Mesenchymal stem cell (in vitro differentiated cells and primary cell): ENCODE measurements around the gene MYO1E.

Experiments used
- DNase-seq: peaks from one replicate; pipeline ENCODE4 v3.0.0-alpha.2; 2013
- H2AFZ ChIP-seq: one replicate; pipeline ENCODE4 v1.6.1; 2013; ENCODE audit warnings: low read depth, mild to moderate bottlenecking, control low read depth, inconsistent platforms, low read length, moderate library complexity
- H2AK5ac ChIP-seq: 2 replicates; pipeline ENCODE4 v1.6.1; 2013; ENCODE audit warnings: low read length, moderate library complexity, mild to moderate bottlenecking, inconsistent platforms; ENCODE audit not compliant: severe bottlenecking
- H2BK120ac ChIP-seq: one replicate; pipeline ENCODE4 v1.6.1; 2013; ENCODE audit warnings: low read depth, mild to moderate bottlenecking, inconsistent platforms, low read length, moderate library complexity
- H2BK12ac ChIP-seq, 2 experiments: one replicate each; pipeline ENCODE4 v1.6.1; 2013; ENCODE audit warnings: inconsistent platforms in 2 of 2, low read length in 2 of 2, mild to moderate bottlenecking in 2 of 2, moderate library complexity in 2 of 2, control low read depth in 1 of 2
- H2BK15ac ChIP-seq: one replicate; pipeline ENCODE4 v1.6.1; 2013; ENCODE audit warnings: mild to moderate bottlenecking, low read depth, inconsistent platforms; ENCODE audit not compliant: poor library complexity, severe bottlenecking
- H2BK5ac ChIP-seq: 2 replicates; pipeline ENCODE4 v1.6.1; 2013; ENCODE audit warnings: low read depth, mild to moderate bottlenecking, low read length, control low read depth, inconsistent platforms; ENCODE audit not compliant: poor library complexity, severe bottlenecking
- H3K14ac ChIP-seq, 2 experiments: one replicate each; pipeline ENCODE4 v1.6.1; 2013; ENCODE audit warnings: inconsistent platforms in 2 of 2, low read length in 2 of 2, control low read depth in 1 of 2, mild to moderate bottlenecking in 1 of 2, moderate library complexity in 1 of 2
- H3K18ac ChIP-seq, 2 experiments: one replicate each; pipeline ENCODE4 v1.6.1; 2013; ENCODE audit warnings: inconsistent platforms in 2 of 2, low read length in 2 of 2, control low read depth in 1 of 2, low read depth in 1 of 2, mild to moderate bottlenecking in 1 of 2
- H3K23ac ChIP-seq, 2 experiments: one replicate each; pipeline ENCODE4 v1.6.1; 2013; ENCODE audit warnings: inconsistent platforms in 2 of 2, low read length in 2 of 2, mild to moderate bottlenecking in 2 of 2, moderate library complexity in 2 of 2, control low read depth in 1 of 2
- H3K27ac ChIP-seq: 2 replicates; pipeline ENCODE4 v1.5.1; 2013; ENCODE audit warnings: mild to moderate bottlenecking, moderate library complexity, low read length, control low read depth, inconsistent platforms; ENCODE audit not compliant: poor library complexity, severe bottlenecking
- H3K27me3 ChIP-seq, 2 experiments: 2 replicates each; pipeline versions ENCODE4 v1.6.1 to v1.7.0; 2013; ENCODE audit warnings: low read length in 2 of 2, mild to moderate bottlenecking in 2 of 2, moderate library complexity in 2 of 2, control low read depth in 1 of 2, inconsistent platforms in 1 of 2; ENCODE audit not compliant: control insufficient read depth in 1 of 2, insufficient read depth in 1 of 2
- H3K36me3 ChIP-seq, 2 experiments: 2 replicates each; pipeline versions ENCODE4 v1.6.1 to v1.7.0; 2013; ENCODE audit warnings: low read length in 2 of 2, control low read depth in 1 of 2, inconsistent platforms in 1 of 2, low read depth in 1 of 2, mild to moderate bottlenecking in 1 of 2; ENCODE audit not compliant: insufficient read depth in 2 of 2, control insufficient read depth in 1 of 2
- H3K4ac ChIP-seq, 2 experiments: one replicate each; pipeline ENCODE4 v1.6.1; 2013; ENCODE audit warnings: inconsistent platforms in 2 of 2, low read length in 2 of 2, mild to moderate bottlenecking in 2 of 2, moderate library complexity in 2 of 2, control low read depth in 1 of 2, low read depth in 1 of 2
- H3K4me1 ChIP-seq: 2 replicates; pipeline ENCODE4 v1.6.1; 2013; ENCODE audit warnings: low read depth, low read length, control low read depth; ENCODE audit not compliant: control insufficient read depth, insufficient read depth
- H3K4me2 ChIP-seq: 2 replicates; pipeline ENCODE4 v1.6.1; 2013; ENCODE audit warnings: low read length, mild to moderate bottlenecking, inconsistent platforms; ENCODE audit not compliant: poor library complexity, severe bottlenecking
- H3K4me3 ChIP-seq, 2 experiments: 2 replicates each; pipeline versions ENCODE4 v1.5.1 to v1.7.0; 2013; ENCODE audit warnings: low read length in 2 of 2, mild to moderate bottlenecking in 2 of 2, control low read depth in 1 of 2, low read depth in 1 of 2; ENCODE audit not compliant: insufficient read depth in 1 of 2
- H3K79me1 ChIP-seq: replicated peaks from 2 replicates; pipeline ENCODE4 v1.6.1; 2013; ENCODE audit warnings: mild to moderate bottlenecking, control low read depth, low read length, inconsistent platforms; ENCODE audit not compliant: poor library complexity, severe bottlenecking
- H3K9ac ChIP-seq: 2 replicates; pipeline ENCODE4 v1.7.0; 2013; ENCODE audit warnings: mild to moderate bottlenecking, low read length, moderate library complexity
- H3K9me3 ChIP-seq: 2 replicates; pipeline ENCODE4 v1.7.0; 2013; ENCODE audit warnings: mild to moderate bottlenecking, low read length; ENCODE audit not compliant: control insufficient read depth
- H4K8ac ChIP-seq: one replicate; pipeline ENCODE4 v1.6.1; 2013; ENCODE audit warnings: inconsistent platforms, mild to moderate bottlenecking, low read length, moderate library complexity
- H4K91ac ChIP-seq: one replicate; pipeline ENCODE4 v1.6.1; 2013; ENCODE audit warnings: mild to moderate bottlenecking, low read length, inconsistent platforms
- WGBS: methylation state at CpG from one replicate; pipeline ENCODE4 v1.1.7; 2013; ENCODE audit warnings: mixed read lengths; 5-methylcytosine and 5-hydroxymethylcytosine counted together

Gene MYO1E

GRCh38 chr15:59300618-59301139 is 72.0 kb downstream of the MYO1E start:
- Histone ChIP-seq H3K9ac (peak overlapping the region; percentile 78), H2BK120ac (peak overlapping the region; percentile 67), H2AFZ (no peak overlapping the region), H4K8ac (no peak overlapping the region), H3K4me1 (peaks cover 32% of the 10 kb centered on the region), H2BK15ac (no peak overlapping the region), H3K18ac (peak overlapping the region in 1 of 2 experiments; percentile 19), H3K23ac (no peak overlapping the region), H3K9me3 (no peaks in the 10 kb centered on the region), H2AK5ac (no peak overlapping the region), H3K27ac (no peak overlapping the region), H2BK12ac (no peak overlapping the region), H3K27me3 (no peaks in the 10 kb centered on the region), H3K4ac (no peak overlapping the region), H3K79me1 (peaks cover 12% of the 10 kb centered on the region), H2BK5ac (no peak overlapping the region), H3K36me3 (peaks cover 0 to 8% of the 10 kb centered on the region in 2 experiments), H3K14ac (no peak overlapping the region), H3K4me3 (no peak overlapping the region), H3K4me2 (no peak overlapping the region), H4K91ac (no peak overlapping the region)
- DNase-seq: no peak
- 100% methylated on average over 2 of the region's 6 CpGs for WGBS

GRCh38 chr15:59299929-59300617 is 72.6 kb downstream of the MYO1E start:
- H3K23ac ChIP-seq: no peak overlapping the region
- no peak overlapping the region for H3K4me2 ChIP-seq
- peak overlapping the region; percentile 67 for H2BK120ac ChIP-seq
- WGBS: 43% methylated on average over 8 of the region's 9 CpGs
- DNase-seq: peak; percentile 98
- H2AK5ac ChIP-seq: peak overlapping the region; percentile 97
- peak overlapping the region in 1 of 2 experiments; percentile 1 for H3K4me3 ChIP-seq
- no peak overlapping the region for H2AFZ ChIP-seq
- peak overlapping the region; percentile 91 for H4K8ac ChIP-seq
- H2BK12ac ChIP-seq: peak overlapping the region; percentile 83 to 84
- peak overlapping the region; percentile 63 for H3K27ac ChIP-seq
- peak overlapping the region; percentile 88 for H4K91ac ChIP-seq
- peaks cover 12% of the 10 kb centered on the region for H3K79me1 ChIP-seq
- H3K36me3 ChIP-seq: peaks cover 0 to 8% of the 10 kb centered on the region in 2 experiments
- H3K9ac ChIP-seq: peak overlapping the region; percentile 78
- H3K27me3 ChIP-seq: no peaks in the 10 kb centered on the region
- no peak overlapping the region for H2BK5ac ChIP-seq
- peaks cover 38% of the 10 kb centered on the region for H3K4me1 ChIP-seq
- no peak overlapping the region for H2BK15ac ChIP-seq
- peak overlapping the region; percentile 89 to 92 for H3K18ac ChIP-seq
- H3K14ac ChIP-seq: no peak overlapping the region
- peak overlapping the region; percentile 72 to 88 for H3K4ac ChIP-seq
- H3K9me3 ChIP-seq: no peaks in the 10 kb centered on the region

GRCh38 chr15:59298854-59299250 is 73.8 kb downstream of the MYO1E start:
- Histone ChIP-seq H2BK12ac (no peak overlapping the region), H3K4me1 (peaks cover 37% of the 10 kb centered on the region), H3K9me3 (no peaks in the 10 kb centered on the region), H2BK120ac (no peak overlapping the region), H3K23ac (no peak overlapping the region), H3K36me3 (peaks cover 0 to 8% of the 10 kb centered on the region in 2 experiments), H3K4me2 (no peak overlapping the region), H3K27me3 (no peaks in the 10 kb centered on the region), H3K14ac (no peak overlapping the region), H2AK5ac (peak overlapping the region; percentile 21), H3K4ac (no peak overlapping the region), H3K9ac (peak overlapping the region; percentile 78), H4K91ac (no peak overlapping the region), H2BK15ac (no peak overlapping the region), H3K18ac (no peak overlapping the region), H3K4me3 (no peak overlapping the region), H3K79me1 (peaks cover 12% of the 10 kb centered on the region), H2AFZ (no peak overlapping the region), H4K8ac (no peak overlapping the region), H3K27ac (no peak overlapping the region), H2BK5ac (no peak overlapping the region)
- 100% methylated on average over 2 of the region's 3 CpGs for WGBS
- DNase-seq: no peak

- H3K79me1 ChIP-seq: peaks cover 12% of the 10 kb centered on the region
- H2BK12ac ChIP-seq: peak overlapping the region in 1 of 2 experiments; percentile 70
- peak overlapping the region in 1 of 2 experiments; percentile 59 for H3K4ac ChIP-seq
- no peaks in the 10 kb centered on the region for H3K9me3 ChIP-seq
- no peak overlapping the region for H4K8ac ChIP-seq
- peak overlapping the region in 1 of 2 experiments; percentile 44 for H3K14ac ChIP-seq
- peaks cover 35% of the 10 kb centered on the region for H3K4me1 ChIP-seq
- no peaks in the 10 kb centered on the region for H3K27me3 ChIP-seq
- peak overlapping the region in 1 of 2 experiments; percentile 30 for H3K18ac ChIP-seq
- no peak overlapping the region for H2AFZ ChIP-seq
- H3K23ac ChIP-seq: no peak overlapping the region
- H3K4me3 ChIP-seq: no peak overlapping the region
- WGBS: 97% methylated on average over 5 of the region's 8 CpGs
- no peak for DNase-seq
- peak overlapping the region; percentile 68 for H2AK5ac ChIP-seq
- H3K27ac ChIP-seq: peak overlapping the region; percentile 34
- no peak overlapping the region for H2BK5ac ChIP-seq
- H4K91ac ChIP-seq: no peak overlapping the region
- H3K9ac ChIP-seq: no peak overlapping the region
- H3K4me2 ChIP-seq: no peak overlapping the region
- H3K36me3 ChIP-seq: peaks cover 0 to 8% of the 10 kb centered on the region in 2 experiments
- no peak overlapping the region for H2BK120ac ChIP-seq
- H2BK15ac ChIP-seq: no peak overlapping the region
Observed at GRCh38 chr15:59298225-59298853, 74.3 kb downstream of the MYO1E start.
